Measurements from ENCODE around the gene IL12RB1. TPM values are rescaled to one million over a fixed set of nuclear protein-coding genes. Genes with fewer than 3 reads are reported as not detected.

The IL12RB1 gene
- total and polyA plus RNA-seq, 8 donors: 0.33 to 5.4 (median 0.55) TPM

DNA sequence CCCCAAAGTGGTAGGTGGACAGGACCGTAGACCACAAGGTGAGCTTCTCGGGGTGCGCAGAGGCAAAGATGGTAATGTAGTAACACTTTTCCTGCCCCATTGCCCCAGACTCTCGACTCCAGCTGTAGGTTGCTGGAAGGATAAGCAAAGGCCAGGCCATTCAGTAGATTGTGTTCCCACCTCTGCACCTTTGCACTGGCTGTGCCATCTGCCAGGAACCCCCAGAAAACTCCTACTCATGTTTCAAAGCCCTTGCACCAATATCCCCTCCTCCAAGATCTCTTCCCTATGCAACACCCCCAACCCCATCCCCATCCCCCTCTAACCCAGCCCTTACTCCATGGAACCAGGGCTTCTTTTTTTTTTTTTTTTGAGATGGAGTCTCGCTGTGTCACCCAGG lies 18.3 kb downstream of the IL12RB1 start:
- H3K4me3 ChIP-seq: no peak overlapping the region
- no peaks in the 10 kb centered on the region for H3K36me3 ChIP-seq
- no peak overlapping the region for H3K27ac ChIP-seq
- no peak for ATAC-seq
- DNase-seq: no peak
- no peaks in the 10 kb centered on the region for H3K4me1 ChIP-seq
- intact Hi-C loops (cut with DNase I): no loop called here
- H3K27me3 ChIP-seq: peaks cover 0 to 5% of the 10 kb centered on the region in 2 donors
- TF ChIP-seq CTCF (IDR thresholded peaks at IDR 0.05): no peak
- H3K9me3 ChIP-seq: no peaks in the 10 kb centered on the region

GRCh38 chr19:18065173-18065495 lies 21.6 kb downstream of the IL12RB1 start:
- TF ChIP-seq CTCF (IDR thresholded peaks at IDR 0.05): no peak
- intact Hi-C loops (cut with DNase I): no loop called here
- no peak for ATAC-seq
- H3K36me3 ChIP-seq: no peaks in the 10 kb centered on the region
- H3K27me3 ChIP-seq: peaks cover 0 to 5% of the 10 kb centered on the region in 2 donors
- H3K4me3 ChIP-seq: no peak overlapping the region
- H3K9me3 ChIP-seq: no peaks in the 10 kb centered on the region
- no peak for DNase-seq
- H3K4me1 ChIP-seq: no peaks in the 10 kb centered on the region
- H3K27ac ChIP-seq: no peak overlapping the region

GRCh38 chr19:18063463-18063862 lies 23.3 kb downstream of the IL12RB1 start:
- intact Hi-C loops (cut with DNase I): no loop called here
- DNase-seq: no peak
- Histone ChIP-seq H3K36me3 (no peaks in the 10 kb centered on the region), H3K27ac (no peak overlapping the region), H3K4me1 (peaks cover 3 to 6% of the 10 kb centered on the region in 2 donors), H3K4me3 (no peak overlapping the region), H3K9me3 (no peaks in the 10 kb centered on the region), H3K27me3 (peaks cover 0 to 5% of the 10 kb centered on the region in 2 donors)
- TF ChIP-seq CTCF (IDR thresholded peaks at IDR 0.05): peak in 1 of 2 donors; percentile 32
- ATAC-seq: no peak

GRCh38 chr19:18062028-18062427 lies 24.7 kb downstream of the IL12RB1 start:
- Histone ChIP-seq H3K9me3 (no peaks in the 10 kb centered on the region), H3K27me3 (peaks cover 0 to 5% of the 10 kb centered on the region in 2 donors), H3K27ac (no peak overlapping the region), H3K4me1 (peaks cover 11 to 20% of the 10 kb centered on the region in 2 donors), H3K36me3 (no peaks in the 10 kb centered on the region), H3K4me3 (no peak overlapping the region)
- ATAC-seq (no peak), DNase-seq (no peak)
- TF ChIP-seq CTCF (IDR thresholded peaks at IDR 0.05): no peak
- intact Hi-C loops (cut with DNase I): no loop called here

DNA sequence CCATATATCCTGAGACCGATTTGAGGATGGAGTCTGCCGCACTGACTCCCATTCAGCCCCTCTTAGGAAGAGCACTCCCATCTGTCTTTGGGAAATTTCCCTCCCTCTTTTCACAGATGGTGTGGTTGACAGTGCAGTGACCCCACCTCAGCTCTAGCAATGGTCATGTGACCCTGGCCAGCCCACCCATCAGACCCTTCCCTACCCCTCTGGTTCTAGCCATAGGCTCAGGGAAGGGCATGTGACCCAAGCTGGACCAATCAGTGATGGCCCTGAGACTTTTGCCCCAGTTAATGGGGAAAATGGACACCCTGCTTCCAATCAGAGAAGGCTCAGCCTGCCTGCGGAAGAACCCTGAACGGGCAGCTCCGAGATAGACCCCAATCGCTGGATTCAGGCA lies 26.3 kb downstream of the IL12RB1 start:
- Histone ChIP-seq H3K36me3 (no peaks in the 10 kb centered on the region), H3K9me3 (no peaks in the 10 kb centered on the region), H3K27ac (no peak overlapping the region), H3K4me1 (peaks cover 11 to 20% of the 10 kb centered on the region in 2 donors), H3K4me3 (no peak overlapping the region), H3K27me3 (peaks cover 0 to 5% of the 10 kb centered on the region in 2 donors)
- intact Hi-C loops (cut with DNase I): no loop called here
- ATAC-seq (no peak), DNase-seq (no peak)
- TF ChIP-seq CTCF (IDR thresholded peaks at IDR 0.05): no peak

Data from left lung (tissue), 10 donors.